ENCODE results near the gene CHMP4B.

DNA sequence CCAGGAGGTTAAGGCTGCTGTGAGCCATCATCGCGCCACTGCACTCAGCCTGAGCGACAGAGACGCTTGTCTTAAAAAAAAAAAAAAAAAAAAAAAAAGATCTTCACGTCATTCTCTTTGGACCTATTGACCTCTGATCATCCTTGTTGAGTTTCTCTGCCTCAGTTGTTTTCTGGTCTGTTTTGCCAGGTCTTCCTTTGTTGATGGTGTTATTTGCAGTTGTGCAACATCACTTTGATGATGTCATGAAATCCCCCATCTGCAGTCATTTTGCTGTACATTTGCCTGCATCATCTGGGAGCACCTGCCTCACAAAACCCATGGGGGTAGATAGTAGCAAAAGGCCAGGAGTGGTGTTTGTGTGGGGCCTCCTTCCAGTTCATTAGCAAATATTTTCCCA lies 39.2 kb upstream of the CHMP4B start:
- TF ChIP-seq, protein P1, sequence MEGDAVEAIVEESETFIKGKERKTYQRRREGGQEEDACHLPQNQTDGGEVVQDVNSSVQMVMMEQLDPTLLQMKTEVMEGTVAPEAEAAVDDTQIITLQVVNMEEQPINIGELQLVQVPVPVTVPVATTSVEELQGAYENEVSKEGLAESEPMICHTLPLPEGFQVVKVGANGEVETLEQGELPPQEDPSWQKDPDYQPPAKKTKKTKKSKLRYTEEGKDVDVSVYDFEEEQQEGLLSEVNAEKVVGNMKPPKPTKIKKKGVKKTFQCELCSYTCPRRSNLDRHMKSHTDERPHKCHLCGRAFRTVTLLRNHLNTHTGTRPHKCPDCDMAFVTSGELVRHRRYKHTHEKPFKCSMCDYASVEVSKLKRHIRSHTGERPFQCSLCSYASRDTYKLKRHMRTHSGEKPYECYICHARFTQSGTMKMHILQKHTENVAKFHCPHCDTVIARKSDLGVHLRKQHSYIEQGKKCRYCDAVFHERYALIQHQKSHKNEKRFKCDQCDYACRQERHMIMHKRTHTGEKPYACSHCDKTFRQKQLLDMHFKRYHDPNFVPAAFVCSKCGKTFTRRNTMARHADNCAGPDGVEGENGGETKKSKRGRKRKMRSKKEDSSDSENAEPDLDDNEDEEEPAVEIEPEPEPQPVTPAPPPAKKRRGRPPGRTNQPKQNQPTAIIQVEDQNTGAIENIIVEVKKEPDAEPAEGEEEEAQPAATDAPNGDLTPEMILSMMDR (conservative IDR thresholded peaks at IDR 0.05; ENCODE audit: low read depth, low read length): no peak
- no peak for TF ChIP-seq EZH2 (IDR thresholded peaks at IDR 0.05; ENCODE audit: borderline replicate concordance, low read depth, low read length, poor library complexity, severe bottlenecking)
